NCI-H1105 (cell line): ENCODE data around the gene MSRB3.
"Not testable (repeated sequence)": the region's sequence is repeated elsewhere in the genome, so short reads cannot be mapped to it uniquely, and the experiment has no call there.

ENCODE experiments used
- DNase-seq: peaks from one replicate; lab custom pipeline; 2025; lab: John Stamatoyannopoulos, UW

MSRB3 gene

GRCh38 chr12:65278576-65279368 lies at the start of gene MSRB3:
Gene MSRB3 (plus strand): TSS chr12:65278683. CDS start chr12:65308580, 29,897 bp downstream.
- no peak for DNase-seq

GRCh38 chr12:65229441-65229840 lies 49.0 kb upstream of the MSRB3 start:
- DNase-seq = no peak

- no peak for DNase-seq
Measured at GRCh38 chr12:65232476-65233077, 45.9 kb upstream of the MSRB3 start.

- no peak for DNase-seq
Measured at GRCh38 chr12:65237153-65237552, 41.3 kb upstream of the MSRB3 start.

GRCh38 chr12:65238609-65239008 lies 39.9 kb upstream of the MSRB3 start:
- no peak for DNase-seq

- no peak for DNase-seq
Measured at GRCh38 chr12:65248656-65249633, 29.5 kb upstream of the MSRB3 start.

GRCh38 chr12:65252515-65252914 lies 26.0 kb upstream of the MSRB3 start:
- no peak for DNase-seq

- DNase-seq = no peak
Measured at GRCh38 chr12:65257986-65258385, 20.5 kb upstream of the MSRB3 start.

- no peak for DNase-seq
Measured at GRCh38 chr12:65259501-65259900, 19.0 kb upstream of the MSRB3 start.

GRCh38 chr12:65263777-65264176 lies 14.7 kb upstream of the MSRB3 start:
- no peak for DNase-seq

- no peak for DNase-seq
Measured at GRCh38 chr12:65266408-65266807, 12.1 kb upstream of the MSRB3 start.

GRCh38 chr12:65269603-65270002 lies 8.9 kb upstream of the MSRB3 start:
- DNase-seq = no peak

- DNase-seq = no peak
Measured at GRCh38 chr12:65274602-65275272, 3.7 kb upstream of the MSRB3 start.

GRCh38 chr12:65275627-65276026 lies 2.9 kb upstream of the MSRB3 start:
- DNase-seq = no peak

- DNase-seq = no peak
Measured at GRCh38 chr12:65276916-65277530, 1.5 kb upstream of the MSRB3 start.

- no peak for DNase-seq
Measured at GRCh38 chr12:65277994-65278575, 398 bp upstream of the MSRB3 start.

GRCh38 chr12:65279369-65280112 lies 1.1 kb downstream of the MSRB3 start:
- DNase-seq = no peak

- DNase-seq = no peak
Measured at GRCh38 chr12:65280306-65280705, 1.8 kb downstream of the MSRB3 start.

- no peak for DNase-seq
Measured at GRCh38 chr12:65282840-65283239, 4.4 kb downstream of the MSRB3 start.

GRCh38 chr12:65285532-65285931 lies 7.0 kb downstream of the MSRB3 start:
- not testable (repeated sequence) for DNase-seq
